Activated CD8-positive, alpha-beta memory T cell treated with anti-CD3 and anti-CD28 coated beads for 4 hours (primary cell): ENCODE measurements around the gene CD14.
"Not testable (repeated sequence)": the region's sequence is repeated elsewhere in the genome, so short reads cannot be mapped to it uniquely, and the experiment has no call there.

Experiments
- DNase-seq, 2 donors: peaks; one replicate each; pipeline ENCODE4 v3.0.0-alpha.2; 2020; ENCODE audit warnings: low read depth in 2 of 2

The CD14 gene

GRCh38 chr5:140635291-140636257, 2.6 kb upstream of the CD14 start:
- no peak for DNase-seq

GRCh38 chr5:140634103-140634502, 1.1 kb upstream of the CD14 start:
- no peak for DNase-seq

GRCh38 chr5:140633501-140633900, 526 bp upstream of the CD14 start:
- no peak for DNase-seq

- peak in 1 of 2 donors; percentile 22 for DNase-seq
Observed at GRCh38 chr5:140632366-140633020, 482 bp downstream of the CD14 start.

GRCh38 chr5:140631831-140632365, 1.1 kb downstream of the CD14 start:
- DNase-seq: no peak

- no peak for DNase-seq
Observed at GRCh38 chr5:140631036-140631417, 1.9 kb downstream of the CD14 start.

GRCh38 chr5:140630292-140631035, 2.5 kb downstream of the CD14 start:
- DNase-seq: no peak

GRCh38 chr5:140628711-140629110, 4.3 kb downstream of the CD14 start:
- DNase-seq: no peak

- no peak for DNase-seq
Observed at GRCh38 chr5:140627972-140628371, 5.0 kb downstream of the CD14 start.

- DNase-seq: not testable (repeated sequence)
Observed at GRCh38 chr5:140624886-140625285, 8.1 kb downstream of the CD14 start.

- not testable (repeated sequence) for DNase-seq
Observed at GRCh38 chr5:140623061-140623460, 9.9 kb downstream of the CD14 start.

GRCh38 chr5:140622301-140622700, 10.7 kb downstream of the CD14 start:
- DNase-seq: no peak

GRCh38 chr5:140611020-140611521, 21.9 kb downstream of the CD14 start:
- no peak for DNase-seq

- no peak for DNase-seq
Observed at GRCh38 chr5:140609126-140609525, 23.8 kb downstream of the CD14 start.

GRCh38 chr5:140608722-140609121, 24.3 kb downstream of the CD14 start:
- DNase-seq: no peak

GRCh38 chr5:140607031-140607430, 25.9 kb downstream of the CD14 start:
- no peak for DNase-seq

- no peak for DNase-seq
Observed at GRCh38 chr5:140605879-140606278, 27.1 kb downstream of the CD14 start.

GRCh38 chr5:140603734-140604133, 29.2 kb downstream of the CD14 start:
- DNase-seq: no peak

GRCh38 chr5:140603446-140603698, 29.6 kb downstream of the CD14 start:
- not testable (repeated sequence) for DNase-seq

- no peak for DNase-seq
Observed at GRCh38 chr5:140602147-140602546, 30.8 kb downstream of the CD14 start.

- no peak for DNase-seq
Observed at GRCh38 chr5:140600096-140600495, 32.9 kb downstream of the CD14 start.

- DNase-seq: no peak
Observed at GRCh38 chr5:140598836-140599235, 34.1 kb downstream of the CD14 start.
